ENCODE results near the gene RBP2. TPM values are rescaled to one million over a fixed set of nuclear protein-coding genes. Genes with fewer than 3 reads are reported as not detected.

RBP2 gene
- polyA plus RNA-seq, 1 donor: 0.75 TPM

DNA sequence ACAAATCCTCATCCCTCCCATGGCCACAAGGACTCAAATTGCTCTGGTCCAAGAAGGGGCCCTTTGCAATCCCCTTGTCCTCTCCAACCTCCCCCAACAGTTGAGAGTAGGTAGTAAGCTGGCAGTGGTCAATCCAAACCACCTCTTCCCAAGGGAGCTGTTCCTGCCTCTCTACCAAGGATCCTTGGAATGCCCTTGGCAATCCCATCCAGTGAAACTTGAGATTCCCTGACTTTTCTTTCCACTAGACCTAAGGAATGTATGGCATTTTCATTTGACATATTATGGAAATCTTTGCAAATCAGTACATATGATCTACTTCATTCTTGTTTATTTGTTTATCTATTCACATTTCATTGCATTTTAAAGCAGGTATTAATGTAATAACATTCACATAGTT, 4.8 kb upstream of the RBP2 start:
- no peak for DNase-seq

DNA sequence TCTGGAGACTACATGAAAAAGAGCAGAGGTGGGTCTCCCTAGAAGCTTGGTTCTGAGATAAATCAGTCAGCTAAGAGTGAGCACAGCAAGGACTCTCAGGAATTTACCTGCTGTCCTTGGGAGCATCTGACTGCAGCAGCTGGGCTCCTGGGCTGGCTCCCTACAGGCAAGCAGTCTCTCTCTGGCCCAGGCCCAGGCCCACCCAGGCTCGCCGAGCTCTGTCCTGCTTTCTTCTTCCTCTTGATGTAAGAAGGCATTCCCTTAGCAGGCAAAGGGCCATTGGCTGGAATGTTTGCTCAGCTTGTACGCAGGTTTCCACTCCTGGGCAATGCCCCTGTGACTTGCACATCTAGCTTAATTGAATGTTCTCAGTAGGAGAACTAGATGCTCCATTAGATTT, 4.3 kb upstream of the RBP2 start:
- DNase-seq: no peak

DNA sequence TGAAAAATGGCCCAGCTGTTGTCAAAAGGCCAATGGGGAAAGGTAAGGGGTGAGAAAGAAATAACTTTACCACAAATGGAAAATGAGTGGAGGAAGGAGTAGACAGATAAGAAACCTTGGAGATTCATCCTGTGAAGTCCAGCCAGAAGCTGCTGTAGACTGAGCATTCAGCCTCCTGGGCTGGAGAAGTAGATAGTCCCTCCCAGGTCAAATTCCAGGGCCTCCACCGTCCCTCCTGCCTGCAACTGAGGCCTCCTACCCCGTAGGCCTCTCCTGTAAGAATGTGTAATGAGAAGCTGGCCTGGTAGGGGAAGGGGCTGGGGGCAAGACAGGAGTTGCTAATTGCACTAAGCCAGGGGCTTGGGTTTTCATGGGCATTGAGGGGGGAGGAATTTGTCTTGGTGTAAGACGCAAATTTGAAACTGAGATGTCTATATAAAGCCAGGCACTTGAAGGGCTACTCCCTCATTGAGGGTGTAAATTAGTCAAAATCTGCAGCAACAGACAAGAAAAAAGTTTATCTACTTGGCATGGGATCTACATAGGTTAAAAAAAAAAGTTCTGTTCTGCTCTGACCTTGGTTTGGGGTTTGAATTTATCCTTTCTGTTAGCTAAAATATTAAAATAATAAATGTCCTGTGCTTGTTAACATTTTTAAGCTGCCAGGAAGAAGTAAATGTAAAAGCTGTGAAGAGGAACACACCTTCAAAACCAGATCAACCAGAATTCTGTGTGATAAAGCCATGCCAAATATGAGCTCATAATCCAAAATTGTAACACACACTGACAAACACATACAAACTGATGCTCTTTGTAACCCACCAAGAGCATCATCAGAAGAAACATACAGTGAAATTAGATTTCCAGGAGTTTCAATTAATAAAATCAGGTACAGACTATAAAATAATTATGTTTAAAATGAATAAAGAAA, 1.7 kb upstream of the RBP2 start:
- DNase-seq: no peak

DNA sequence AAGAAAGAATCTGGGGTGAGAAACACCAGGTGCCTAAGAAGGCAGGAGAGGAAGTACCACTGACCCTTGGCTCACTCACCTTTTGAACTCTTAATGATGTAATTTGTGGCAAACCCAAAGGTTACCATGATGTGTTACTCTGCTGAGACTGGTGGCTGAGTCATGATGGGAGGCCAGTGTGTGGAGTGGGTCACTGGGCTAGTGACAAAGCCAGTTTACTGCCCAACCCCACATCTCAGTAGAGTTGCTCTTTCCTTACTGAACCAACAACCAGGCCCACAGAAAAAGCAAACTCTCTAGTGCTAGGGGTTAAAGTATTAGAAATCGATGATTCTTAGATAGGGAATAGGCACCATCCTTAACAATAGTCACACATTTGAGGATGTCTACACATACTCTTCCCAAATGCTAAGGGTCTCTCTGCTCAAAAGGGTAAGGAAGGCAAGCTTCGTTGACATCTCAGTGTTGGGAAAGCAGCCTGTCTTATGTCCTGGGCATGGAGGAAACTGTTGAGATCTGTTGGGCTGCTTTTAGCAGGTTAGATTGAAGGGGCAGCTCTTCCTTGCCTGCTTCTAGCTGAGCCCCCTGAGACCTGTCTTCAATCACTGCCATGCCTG, 3.1 kb downstream of the RBP2 start:
- DNase-seq: no peak

DNA sequence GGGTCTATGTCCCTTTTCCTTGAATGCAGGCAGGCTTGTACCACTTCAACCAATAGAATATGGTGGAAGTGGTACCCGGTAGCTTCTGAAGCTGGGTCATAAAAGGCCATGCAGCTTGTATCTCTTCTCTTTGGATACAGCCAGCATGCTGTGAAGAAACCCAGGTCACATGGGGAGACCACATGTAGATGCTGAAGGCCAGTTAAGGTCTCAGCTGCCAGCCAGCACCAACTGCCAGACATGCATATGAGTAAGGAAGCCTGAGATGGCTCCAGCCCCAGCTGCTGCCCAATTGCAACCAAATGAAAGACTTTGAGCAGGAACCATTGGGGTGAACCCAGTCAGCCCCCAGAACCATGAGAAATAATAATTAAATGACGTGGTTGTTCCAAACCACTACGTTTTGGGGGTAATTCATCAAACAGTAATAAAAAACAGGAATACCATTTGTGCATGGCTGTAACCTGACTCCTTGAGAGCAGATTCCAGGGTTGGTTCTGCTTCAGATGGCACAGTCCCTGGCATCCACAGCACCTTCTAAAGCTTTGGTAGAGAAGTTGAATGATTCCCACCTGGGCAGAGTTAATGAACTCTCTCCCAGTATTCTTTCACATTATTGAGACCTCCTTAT, 3.8 kb downstream of the RBP2 start:
- DNase-seq: peak; percentile 52

DNA sequence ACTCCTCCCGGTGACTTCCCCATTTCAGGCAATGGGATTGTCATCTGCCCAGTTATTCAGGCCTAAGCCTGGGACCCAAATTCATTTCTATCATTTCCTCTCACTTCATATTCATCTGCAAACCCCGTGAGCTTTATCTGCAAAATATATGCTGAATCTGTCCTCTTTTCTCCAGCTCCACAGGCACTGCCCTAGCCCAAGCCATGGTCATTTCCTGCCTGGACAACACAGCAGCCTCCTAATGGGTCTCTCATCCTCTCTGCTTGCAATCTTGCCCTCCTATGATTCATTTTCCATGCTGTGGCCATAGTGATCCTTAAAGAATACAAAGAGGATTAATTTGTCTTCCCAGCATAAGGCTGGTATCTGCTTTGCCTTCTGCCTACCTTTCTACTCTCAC, 6.1 kb downstream of the RBP2 start:
- no peak for DNase-seq

DNA sequence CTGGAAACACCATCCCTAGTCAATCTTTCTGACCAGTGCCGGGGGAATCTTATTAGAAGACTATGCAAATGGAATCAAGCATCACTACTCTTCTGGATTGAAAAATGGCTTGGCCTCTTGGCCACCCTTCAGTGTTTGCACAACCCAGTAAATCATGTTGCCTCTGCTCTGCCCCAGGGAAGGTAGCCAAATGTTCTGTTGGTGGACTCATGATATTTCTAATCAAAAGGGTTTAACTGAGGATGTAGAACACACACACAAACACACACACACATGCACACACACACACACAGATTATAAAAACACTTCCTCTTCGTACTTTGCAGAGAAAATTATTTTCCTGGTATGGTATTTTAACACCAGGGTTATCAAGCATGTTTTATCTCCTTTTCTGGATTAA, 7.9 kb downstream of the RBP2 start:
- DNase-seq: no peak

DNA sequence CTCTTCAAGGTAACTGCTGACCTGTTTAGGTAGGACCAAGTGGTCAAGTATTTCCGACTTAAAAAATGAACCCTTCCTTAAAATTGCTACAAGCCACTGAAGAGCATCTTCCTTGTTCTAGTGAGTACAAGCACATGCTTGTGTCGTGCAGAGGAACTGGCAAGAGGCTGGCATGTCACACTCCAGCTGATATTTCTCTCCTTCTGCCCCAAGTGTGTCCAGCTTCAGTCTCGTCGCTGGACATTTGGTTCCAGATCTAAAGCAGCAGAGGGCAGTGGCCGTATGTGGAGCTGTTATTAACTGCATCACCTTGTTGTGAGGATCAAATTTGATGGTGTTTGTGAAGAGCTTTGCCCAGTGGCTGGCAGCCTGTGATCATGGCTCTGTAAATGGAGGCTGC, 10.0 kb downstream of the RBP2 start:
- DNase-seq: no peak

DNA sequence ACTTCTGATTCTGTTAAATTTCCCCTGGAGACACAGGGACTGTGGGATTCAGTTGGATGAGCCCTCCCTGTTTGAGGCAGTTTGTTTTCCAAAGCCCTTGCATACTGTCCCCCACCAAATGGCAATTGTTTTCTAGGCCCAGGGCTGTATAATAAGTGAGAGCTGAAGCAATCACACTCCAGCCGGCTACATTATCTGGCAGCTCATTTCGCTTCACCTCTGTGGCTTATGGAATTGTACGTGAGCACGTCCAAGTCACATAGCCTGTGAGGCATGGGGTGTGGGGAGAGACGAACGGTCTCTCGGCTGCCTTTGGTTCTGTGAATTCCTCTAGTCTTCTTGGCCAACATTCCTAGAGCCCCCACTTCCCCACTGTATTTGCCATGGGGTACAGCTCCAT, 10.7 kb downstream of the RBP2 start:
- no peak for DNase-seq

DNA sequence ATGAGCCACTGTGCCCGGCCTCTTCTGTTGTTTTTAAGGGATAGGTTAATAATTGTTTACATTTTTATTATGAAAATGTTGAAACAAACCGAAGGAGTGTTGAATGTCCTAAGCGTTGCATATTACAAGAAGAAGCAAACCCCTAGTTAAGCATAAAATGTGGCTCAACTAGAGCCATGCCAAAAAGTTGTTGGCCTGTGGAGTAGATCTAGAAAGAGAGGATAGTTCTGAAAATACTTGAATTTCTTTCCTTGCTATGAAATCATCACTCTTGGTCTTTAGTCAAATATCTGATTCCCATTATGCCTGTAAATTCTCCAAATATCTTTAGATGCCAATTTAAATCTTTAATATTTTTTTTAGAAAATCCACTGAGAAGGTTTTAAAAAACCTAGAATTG, 12.8 kb downstream of the RBP2 start:
- DNase-seq: no peak

DNA sequence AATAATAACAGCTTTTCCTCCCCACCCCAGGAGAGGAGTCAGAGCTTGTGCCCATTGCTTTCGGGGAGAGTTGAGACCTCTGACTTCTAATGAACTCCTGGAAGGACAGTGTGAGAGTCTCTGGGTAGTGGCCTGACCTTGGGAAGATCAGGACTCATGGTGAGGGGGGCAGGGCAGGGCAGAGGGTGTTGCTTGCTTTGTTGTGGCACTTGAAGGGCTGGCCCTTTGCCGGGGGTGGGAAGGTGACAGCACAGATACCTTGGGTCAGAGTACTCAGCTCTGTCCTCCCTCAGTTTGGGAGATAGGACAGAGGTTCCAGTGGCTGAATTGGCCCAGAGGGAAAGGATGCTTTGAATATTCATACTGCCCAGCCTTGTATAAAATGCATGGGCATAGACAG, 15.8 kb downstream of the RBP2 start:
- DNase-seq: no peak

DNA sequence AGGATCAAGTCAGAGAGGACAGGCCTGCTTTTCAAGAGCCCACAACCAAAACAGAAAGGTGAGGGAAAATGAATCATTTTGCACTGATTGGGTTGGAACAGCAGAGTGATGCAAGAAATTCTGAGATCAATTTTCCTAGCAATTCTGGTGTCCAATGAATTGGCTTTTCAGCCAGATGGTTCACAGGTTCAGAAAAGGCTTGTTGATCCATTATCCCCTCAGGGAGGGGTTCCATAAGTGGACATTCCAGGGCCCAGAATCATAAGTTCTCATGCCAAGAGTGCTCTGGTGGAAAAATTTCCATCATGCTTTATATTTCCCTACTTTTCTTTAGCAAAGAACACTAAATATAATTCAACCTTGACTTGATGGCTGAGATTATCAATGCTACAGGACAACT, 16.2 kb downstream of the RBP2 start:
- no peak for DNase-seq

DNA sequence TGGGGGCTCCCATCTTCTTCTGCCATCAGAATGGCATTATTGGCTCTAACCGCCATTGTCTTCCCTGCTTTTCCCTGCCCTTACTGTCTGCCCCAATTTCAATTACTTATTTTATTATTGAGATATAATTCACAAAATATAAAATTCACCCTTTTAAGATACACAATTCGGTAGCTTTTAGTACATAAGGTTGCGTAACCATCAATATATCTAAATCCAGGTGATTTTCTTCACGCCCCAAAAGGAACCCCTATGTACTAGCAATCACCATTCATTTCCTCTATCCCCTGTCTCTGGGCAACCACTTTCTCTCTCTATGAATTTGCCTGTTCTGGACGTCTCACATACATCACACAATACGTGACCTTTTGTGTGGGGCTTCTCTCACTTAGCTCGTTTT, 18.0 kb downstream of the RBP2 start:
- DNase-seq: no peak

DNA sequence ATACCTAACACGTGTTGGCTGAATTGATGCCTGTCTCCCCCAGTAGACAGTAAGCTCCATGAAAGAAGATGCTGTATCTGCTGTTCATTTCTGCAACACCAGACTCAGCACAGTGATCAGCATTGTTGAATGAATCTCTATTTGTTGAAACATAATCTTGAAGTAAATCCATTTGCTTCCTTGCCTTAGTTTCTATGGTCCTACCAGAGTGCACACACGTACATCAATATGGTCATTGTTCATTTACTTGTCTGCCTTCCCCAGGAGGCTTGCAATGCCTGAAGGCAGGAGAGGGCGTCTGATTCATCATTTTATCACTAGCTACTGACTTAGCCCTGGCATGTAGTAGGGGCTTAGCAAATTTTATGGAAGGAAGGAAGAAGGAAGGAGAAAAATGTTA, 19.2 kb downstream of the RBP2 start:
- no peak for DNase-seq

DNA sequence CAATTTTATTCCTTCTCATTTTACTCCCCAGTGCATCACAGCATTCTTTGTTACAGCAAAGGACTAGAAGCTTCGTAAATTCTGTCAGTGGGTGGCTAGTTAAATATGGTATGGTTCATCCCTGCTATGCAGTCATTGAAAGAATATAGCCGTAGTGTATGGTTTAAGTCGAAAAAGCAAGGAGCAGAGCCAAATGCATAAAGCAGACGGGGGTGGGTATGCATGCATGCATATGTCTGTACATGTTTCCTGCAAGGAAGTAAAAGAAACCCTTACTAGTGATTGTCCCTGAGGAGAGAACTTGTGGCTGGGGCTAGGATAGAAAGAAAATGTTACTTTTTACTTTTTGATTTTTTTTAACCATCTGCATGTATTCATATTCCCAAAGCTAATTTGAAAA, 19.9 kb downstream of the RBP2 start:
- DNase-seq: no peak

DNA sequence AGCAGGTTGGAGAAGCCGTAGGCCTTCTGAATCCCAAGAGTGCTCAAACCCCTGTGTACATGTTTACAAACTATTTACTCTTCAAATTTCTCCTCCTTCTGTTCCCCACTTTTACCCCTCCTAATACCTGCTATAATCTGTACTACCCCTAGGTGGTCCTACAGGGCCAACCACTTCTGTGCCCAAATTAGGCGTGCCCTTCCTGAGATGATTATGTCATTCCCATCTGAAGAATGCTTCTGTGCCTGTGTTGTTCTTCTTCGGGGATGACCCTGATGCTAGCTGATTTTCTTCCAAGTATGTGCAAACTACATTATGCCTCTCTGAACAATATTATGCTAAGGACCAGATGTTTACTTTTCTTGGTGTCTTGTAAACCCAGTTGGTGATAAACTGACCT, 20.5 kb downstream of the RBP2 start:
- DNase-seq: no peak

DNA sequence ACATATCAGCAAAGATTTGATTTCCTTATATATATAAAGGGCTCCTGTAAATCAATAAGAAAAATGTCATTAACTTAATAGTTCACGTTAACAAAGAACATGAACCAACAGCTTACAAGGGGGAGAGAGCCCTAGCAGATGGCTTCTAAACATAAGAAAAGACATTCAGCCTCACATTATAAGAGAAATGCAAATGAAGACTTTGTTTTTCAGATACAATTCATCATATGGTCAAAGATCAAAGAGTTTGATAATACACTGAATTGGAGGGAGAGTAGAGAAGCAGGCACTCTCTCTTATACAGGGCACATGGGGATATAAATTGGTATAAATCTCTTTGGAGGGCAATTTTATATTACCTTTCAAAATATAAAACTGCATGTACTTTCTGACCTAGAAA, 21.1 kb downstream of the RBP2 start:
- no peak for DNase-seq

DNA sequence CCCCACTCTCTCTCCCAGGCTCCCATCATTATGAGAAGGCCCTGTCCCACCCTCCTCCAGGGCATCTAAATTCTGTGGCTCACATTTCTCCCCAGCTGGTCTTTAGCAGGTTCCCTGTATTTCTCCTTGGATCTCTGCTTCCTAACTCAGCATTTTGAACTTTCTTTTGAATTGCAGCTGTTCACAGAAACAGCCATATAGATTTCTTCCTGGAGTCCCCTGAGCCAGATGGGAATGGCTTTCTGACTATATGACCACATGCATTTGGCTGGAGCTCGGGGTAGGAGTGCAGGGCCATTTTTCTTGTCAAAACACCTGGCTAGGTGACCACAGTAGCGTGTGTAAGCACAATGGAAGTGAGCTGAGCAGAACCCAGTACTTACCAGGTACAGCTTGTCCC, 22.0 kb downstream of the RBP2 start:
- no peak for DNase-seq

DNA sequence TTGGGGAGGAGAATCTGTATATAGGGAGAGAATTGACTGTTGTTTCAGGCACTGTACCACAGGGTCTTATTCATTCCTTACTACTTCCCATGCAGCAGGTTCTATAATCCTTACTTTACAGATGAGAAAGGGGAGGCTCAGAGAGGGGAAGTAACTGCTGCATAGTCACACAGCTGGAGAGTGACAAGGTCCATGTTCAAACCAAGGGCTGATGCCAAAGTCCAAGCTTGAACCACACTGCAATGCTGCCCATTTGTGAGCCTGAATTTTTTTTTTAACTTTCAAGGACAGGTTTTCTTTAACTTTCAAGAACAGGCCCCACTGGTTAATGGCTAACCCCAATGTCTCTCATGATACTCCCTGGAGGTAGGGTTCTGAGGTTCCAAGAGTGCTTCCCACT, 26.2 kb downstream of the RBP2 start:
- no peak for DNase-seq

DNA sequence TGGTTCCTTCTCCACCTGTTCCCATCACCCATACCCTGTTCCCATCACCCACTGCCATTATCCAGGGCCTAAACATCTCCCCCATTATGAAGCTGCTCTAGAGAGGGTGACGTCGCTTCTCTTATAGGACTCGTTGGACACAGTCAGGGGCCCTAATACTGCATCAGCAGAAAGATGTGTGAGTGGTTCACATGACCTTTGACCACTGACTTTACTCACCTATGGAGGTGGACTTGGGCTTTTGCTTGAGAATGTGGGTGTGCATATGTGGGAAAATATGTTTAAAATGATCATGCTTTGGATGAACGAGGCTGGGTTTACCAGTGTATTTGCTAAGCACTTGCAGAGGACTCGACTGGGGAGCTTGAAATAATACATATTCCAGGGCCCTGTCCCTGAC, 26.8 kb downstream of the RBP2 start:
- DNase-seq: no peak

DNA sequence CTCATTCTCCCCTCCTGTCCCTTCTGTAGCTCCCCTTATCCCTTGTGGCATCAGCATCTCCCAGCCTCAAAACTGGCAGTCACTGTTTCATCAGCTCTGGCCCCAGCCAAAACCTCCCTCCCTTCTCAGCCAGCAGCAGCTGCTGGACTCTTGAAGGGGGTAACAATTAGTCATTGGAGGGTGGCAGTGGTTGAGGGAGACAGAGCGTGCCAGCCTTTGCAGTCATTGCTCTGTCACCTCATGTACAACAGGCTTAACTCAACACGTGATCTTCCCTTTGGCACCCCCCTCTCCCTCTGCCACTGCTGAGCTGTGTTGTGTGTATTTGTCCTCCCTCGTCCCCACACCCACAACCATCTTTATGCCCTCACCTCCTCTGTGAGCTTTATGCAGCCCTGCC, 28.2 kb downstream of the RBP2 start:
- no peak for DNase-seq

DNA sequence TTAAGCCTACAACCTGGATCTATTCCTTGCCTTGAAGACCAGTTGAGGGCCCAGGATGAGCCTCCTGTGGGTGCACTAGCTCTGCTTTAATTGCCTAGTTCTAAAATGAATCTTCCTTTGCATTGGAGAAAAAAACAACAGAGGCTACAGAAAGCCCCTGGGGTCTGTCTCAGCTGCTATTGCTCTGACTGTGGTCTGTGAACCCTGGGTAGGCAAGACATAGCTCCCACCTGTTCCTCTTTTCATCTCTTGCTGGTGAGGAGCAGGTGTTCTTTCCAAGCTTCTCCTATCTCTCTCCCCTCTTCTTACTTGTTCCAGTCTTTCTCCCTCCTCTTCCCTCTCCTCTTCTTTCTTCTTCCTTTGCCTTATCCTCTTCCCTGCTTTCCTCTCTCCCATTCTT, 28.8 kb downstream of the RBP2 start:
- DNase-seq: no peak

DNA sequence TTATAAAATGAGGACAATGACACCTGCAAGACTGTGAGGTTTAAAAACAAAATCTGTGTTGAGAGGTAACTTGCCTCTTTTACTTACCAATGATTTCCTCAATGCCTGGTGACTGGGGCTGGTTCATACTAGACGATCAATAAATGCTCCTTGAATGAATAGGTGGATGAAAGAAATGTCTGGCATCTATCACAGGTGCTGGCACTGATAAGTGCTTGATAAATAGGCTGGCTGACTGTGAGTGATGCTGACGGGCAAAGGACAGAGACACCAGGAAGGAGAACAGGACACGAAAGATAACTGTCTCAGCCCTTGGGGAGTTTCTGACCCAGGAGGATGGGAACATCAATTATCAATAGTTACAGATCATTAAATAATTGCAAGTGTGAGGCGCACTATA, 31.9 kb downstream of the RBP2 start:
- no peak for DNase-seq

DNA sequence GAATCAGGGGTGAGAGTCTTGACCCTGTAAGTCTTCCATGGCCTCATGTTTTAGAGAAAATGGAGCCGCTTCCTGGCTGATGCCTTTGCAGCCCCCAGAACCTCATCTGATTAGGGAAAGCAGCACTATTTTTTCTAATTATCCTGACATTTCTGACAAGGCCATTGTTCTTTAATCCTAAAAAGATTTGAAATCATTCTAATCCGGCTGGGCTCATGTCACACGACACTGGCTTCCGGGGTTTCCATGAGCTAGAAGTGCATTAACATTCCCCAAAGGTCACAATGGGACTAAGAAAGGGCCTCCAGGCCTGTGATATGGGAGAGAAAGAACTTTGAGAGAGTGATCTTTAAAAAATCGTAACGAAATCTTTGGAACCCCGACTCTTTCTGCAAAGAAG, 33.1 kb downstream of the RBP2 start:
- no peak for DNase-seq

Measured in left kidney (tissue), 2 donors.